Frontal cortex (tissue), 4 donors: Measurements from ENCODE around the gene WNT16. TPM values are rescaled to one million over a fixed set of nuclear protein-coding genes. Genes with fewer than 3 reads are reported as not detected.

Experiments used
- DNase-seq, 2 donors: peaks; one replicate each; pipeline ENCODE4 v3.0.0; 2012; ENCODE audit warnings: low spot score in 2 of 2
- FAIRE-seq: peaks from 2 replicates; lab custom pipeline; 2012; peaks lifted over from hg19 to GRCh38; lab: Jason Lieb, UNC
- total RNA-seq: library from RNA; depleted of rRNA; stranded (reverse); fragments of >200 nt; gene quantifications from one replicate; pipeline ENCODE4 v1.2.3, GENCODE V29; 2014
- donor health status: control.
- donor health status: control.
- donor health status: control.

WNT16 gene
- total RNA-seq, 1 donor from 2014 or later, result 0.82 TPM

DNA sequence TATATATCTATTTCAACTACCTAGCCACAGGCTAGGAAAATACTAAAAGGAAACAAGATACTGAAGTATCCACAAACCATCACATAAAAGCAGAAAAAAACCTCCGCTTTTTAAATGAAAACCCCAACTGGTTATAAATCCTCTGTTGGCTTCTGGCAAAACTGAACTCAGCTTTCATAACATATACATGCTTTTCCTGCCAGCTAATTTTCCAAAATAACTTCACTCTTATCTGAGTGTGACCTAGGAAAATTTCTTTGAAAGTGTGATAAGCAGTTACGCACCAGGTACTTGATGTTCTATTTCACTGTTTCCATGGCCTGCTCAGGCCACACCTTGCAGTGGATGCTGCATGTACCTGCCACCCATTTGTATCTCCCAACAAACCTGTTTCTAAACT, 55.5 kb downstream of the WNT16 start:
- DNase-seq (no peak), FAIRE-seq (no peak)

DNA sequence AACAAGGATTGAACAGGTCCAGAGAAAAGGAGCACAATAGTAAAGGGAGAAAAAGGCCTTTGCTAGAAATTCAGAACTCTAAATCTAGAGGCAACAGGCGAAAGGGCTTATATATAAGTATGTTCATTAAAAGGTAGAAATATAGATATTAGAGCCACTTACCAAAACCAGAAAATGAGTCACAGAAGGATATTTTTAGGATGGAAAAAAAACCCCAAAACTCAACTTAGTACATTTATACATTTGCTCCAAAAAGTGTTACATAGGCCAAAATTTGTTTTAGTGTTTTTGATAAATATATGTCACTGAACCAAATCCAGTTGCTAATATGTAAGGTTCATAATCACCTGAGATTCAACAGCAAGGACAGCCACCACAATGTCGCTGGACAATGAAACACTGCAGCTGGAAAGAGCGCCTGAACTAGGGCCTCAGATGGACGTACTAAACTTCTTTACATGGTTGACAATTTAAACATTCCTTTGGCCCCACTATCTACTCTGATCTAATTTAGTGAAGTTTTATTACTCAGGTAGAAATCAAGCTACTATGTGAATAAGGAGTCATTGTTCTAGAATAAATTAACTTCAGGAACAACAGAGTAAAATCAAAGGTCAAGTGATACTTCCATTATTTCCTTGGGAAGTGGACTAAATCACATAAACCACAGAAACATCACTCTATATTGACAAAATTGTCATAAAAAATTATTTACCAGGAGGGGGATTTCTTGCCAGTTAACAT, 56.4 kb downstream of the WNT16 start:
- DNase-seq (no peak), FAIRE-seq (no peak)

DNA sequence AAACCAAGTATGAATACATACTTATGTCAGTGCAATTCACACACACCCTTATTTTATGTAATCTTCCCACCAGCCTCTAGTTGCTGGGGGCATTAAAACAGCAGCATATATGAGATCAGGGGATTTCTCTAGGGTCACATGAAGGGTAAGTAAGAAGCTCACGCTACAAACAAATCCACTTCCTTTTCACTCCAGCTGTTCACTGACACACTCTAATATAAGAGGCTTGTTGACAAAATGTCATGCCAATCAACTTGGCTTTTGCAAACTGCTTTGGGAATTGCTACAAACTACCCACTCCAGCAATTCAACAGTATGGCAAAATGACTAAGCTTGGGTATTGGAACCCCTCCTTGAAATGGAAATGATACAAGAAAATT, 57.0 kb downstream of the WNT16 start:
- DNase-seq (no peak), FAIRE-seq (no peak)

GRCh38 chr7:121388950-121389349, 60.1 kb downstream of the WNT16 start:
- DNase-seq (no peak), FAIRE-seq (no peak)

DNA sequence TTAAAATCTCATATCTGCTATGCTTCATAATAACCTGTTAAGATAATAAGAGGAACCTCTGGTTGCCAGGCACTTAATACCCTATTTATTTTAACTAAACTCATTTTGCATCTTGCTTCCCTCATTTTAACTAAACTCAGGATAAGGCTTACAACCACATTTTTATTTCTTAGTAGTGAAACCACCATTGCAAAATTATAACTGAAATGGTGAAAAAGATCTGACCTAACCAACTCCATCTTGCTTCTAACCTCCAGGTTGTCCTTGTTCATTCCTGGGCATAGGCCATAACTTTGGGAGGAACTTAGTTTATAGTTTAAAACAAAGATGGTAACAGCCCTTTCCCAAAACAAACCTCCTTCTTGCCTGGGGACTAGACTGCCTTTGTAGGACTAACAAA, 61.3 kb downstream of the WNT16 start:
- FAIRE-seq (no peak), DNase-seq (no peak)

DNA sequence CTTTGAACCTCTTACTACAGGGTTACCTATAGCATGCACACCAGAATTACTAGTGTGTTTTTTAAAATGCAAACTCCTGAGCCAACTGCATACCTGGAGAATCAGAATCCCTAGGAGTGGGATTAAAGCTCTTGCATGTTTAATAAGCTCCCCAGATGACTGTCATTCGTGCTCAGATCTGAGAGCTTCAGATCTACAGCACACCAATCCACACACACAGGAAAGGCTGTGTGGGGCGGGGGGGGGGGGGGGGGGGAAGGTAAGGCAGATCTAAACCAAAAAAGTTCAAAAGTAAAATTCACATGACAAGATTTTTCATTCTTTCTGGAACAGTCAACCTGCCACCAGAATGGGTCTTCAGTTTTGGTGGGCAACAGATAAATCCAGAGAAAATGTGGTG, 61.8 kb downstream of the WNT16 start:
- DNase-seq (no peak), FAIRE-seq (no peak)

Other genes starting within 250 kb of the WNT16 start
- 110 TPM for gene FAM3C, start 67.3 kb downstream of the WNT16 start, total RNA-seq